Right lobe of liver (tissue), 4 donors: ENCODE data around the gene UHRF2.

ENCODE experiments used
- CTCF ChIP-seq, 4 donors: fragments of 200-600 bp in 3 of 4; fragments of 450-650 bp in 1 of 4; IDR thresholded peaks; one replicate each; pipeline versions ENCODE4 v1.5.1 to v1.8.0; 2016 to 2022; ENCODE audit warnings: antibody characterized with exemption in 4 of 4, mild to moderate bottlenecking in 2 of 4
- POLR2A ChIP-seq: fragments of 450-650 bp; IDR thresholded peaks from one replicate; pipeline ENCODE4 v1.6.1; 2017; ENCODE audit warnings: antibody characterized with exemption, mild to moderate bottlenecking
- donor health status: DM: no; HTN: no; CAD: no.
- donor health status: DM: no; HTN: no; CAD: no.
- donor health status: DM: no; HTN: yes; CAD: no.

- TF ChIP-seq CTCF (IDR thresholded peaks at IDR 0.05): no peak
- TF ChIP-seq POLR2A: no peak
These were observed 28.3 kb downstream of the UHRF2 start for GRCh38 chr9:6441269-6441668.
